SK-N-SH treated with all-trans-retinoic acid at 6 μM for 48 hours (cell line): ENCODE data around the gene UNC5CL.

Experiments used
- ATAC-seq: fragments of 200-7000 bp; cut with Tn5 transposase; 3 replicates; pipeline ENCODE4 v1.9.1; 2020; ENCODE audit warnings: mild to moderate bottlenecking, moderate library complexity
- ARNTL ChIP-seq: fragments of 450-650 bp; formaldehyde crosslinking; IDR thresholded peaks from 2 replicates; pipeline ENCODE4 v1.5.0; 2020; ENCODE audit warnings: low read depth, mild to moderate bottlenecking, moderate library complexity, borderline replicate concordance
- BACH2 ChIP-seq: fragments of 250-450 bp; sonication (Bioruptor Pico); IDR thresholded peaks from 2 replicates; pipeline ENCODE4 v1.9.0; 2021; ENCODE audit warnings: mild to moderate bottlenecking, borderline replicate concordance
- CSDC2 ChIP-seq: fragments of 250-450 bp; sonication (Bioruptor Pico); IDR thresholded peaks from 2 replicates; pipeline ENCODE4 v1.5.0; 2020; ENCODE audit warnings: mild to moderate bottlenecking, moderate library complexity
- CSRNP3 ChIP-seq: fragments of 250-450 bp; sonication (Bioruptor Pico); IDR thresholded peaks from 2 replicates; pipeline ENCODE4 v1.5.1; 2021; ENCODE audit warnings: mild to moderate bottlenecking, moderate library complexity
- ESRRG ChIP-seq: fragments of 250-450 bp; sonication (Bioruptor Pico); IDR thresholded peaks from 2 replicates; pipeline ENCODE4 v1.6.1; 2021; ENCODE audit warnings: mild to moderate bottlenecking
- GLIS3 ChIP-seq: fragments of 250-450 bp; sonication (Bioruptor Pico); IDR thresholded peaks from 2 replicates; pipeline ENCODE4 v1.5.0; 2020; ENCODE audit warnings: mild to moderate bottlenecking, moderate library complexity
- ISL1 ChIP-seq: fragments of 250-450 bp; sonication (Bioruptor Pico); IDR thresholded peaks from 2 replicates; pipeline ENCODE4 v2.1.2; 2022; ENCODE audit warnings: mild to moderate bottlenecking, moderate library complexity
- OSR1 ChIP-seq: fragments of 250-450 bp; sonication (Bioruptor Pico); IDR thresholded peaks from 2 replicates; pipeline ENCODE4 v1.8.0; 2022; ENCODE audit warnings: moderate library complexity, mild to moderate bottlenecking, inconsistent platforms
- PATZ1 ChIP-seq: fragments of 250-450 bp; sonication (Bioruptor Pico); IDR thresholded peaks from 2 replicates; pipeline ENCODE4 v1.8.0; 2020; ENCODE audit warnings: mild to moderate bottlenecking, moderate library complexity, borderline replicate concordance
- POU6F1 ChIP-seq: fragments of 250-450 bp; sonication (Bioruptor Pico); IDR thresholded peaks from 2 replicates; pipeline ENCODE4 v1.8.0; 2021; ENCODE audit warnings: low read depth, mild to moderate bottlenecking, moderate library complexity, borderline replicate concordance
- PPARA ChIP-seq: fragments of 250-450 bp; sonication (Bioruptor Pico); IDR thresholded peaks from 2 replicates; pipeline ENCODE4 v1.5.0; 2020; ENCODE audit warnings: mild to moderate bottlenecking, borderline replicate concordance
- RARB ChIP-seq: fragments of 250-450 bp; sonication (Bioruptor Pico); IDR thresholded peaks from 2 replicates; pipeline ENCODE4 v1.8.0; 2021; ENCODE audit warnings: mild to moderate bottlenecking, moderate library complexity
- SNAI2 ChIP-seq: fragments of 250-450 bp; sonication (Bioruptor Pico); IDR thresholded peaks from 2 replicates; pipeline ENCODE4 v1.5.0; 2020; ENCODE audit warnings: mild to moderate bottlenecking, moderate library complexity
- TOX ChIP-seq: fragments of 250-450 bp; sonication (Bioruptor Pico); IDR thresholded peaks from 2 replicates; pipeline ENCODE4 v1.8.0; 2021; ENCODE audit warnings: mild to moderate bottlenecking, moderate library complexity, borderline replicate concordance
- ZC3H10 ChIP-seq: fragments of 250-450 bp; sonication (Bioruptor Pico); IDR thresholded peaks from 2 replicates; pipeline ENCODE4 v1.5.1; 2021; ENCODE audit warnings: mild to moderate bottlenecking, moderate library complexity
- ZFP3 ChIP-seq: fragments of 250-450 bp; sonication (Bioruptor Pico); IDR thresholded peaks from 2 replicates; pipeline ENCODE4 v1.5.0; 2020; ENCODE audit warnings: mild to moderate bottlenecking, moderate library complexity
- ZFP30 ChIP-seq: fragments of 450-650 bp; formaldehyde crosslinking; IDR thresholded peaks from 2 replicates; pipeline ENCODE4 v1.5.0; 2022; ENCODE audit warnings: mild to moderate bottlenecking, moderate library complexity
- ZNF565 ChIP-seq: fragments of 450-650 bp; formaldehyde crosslinking; conservative IDR thresholded peaks from 2 replicates; pipeline ENCODE4 v1.5.0; 2020; ENCODE audit warnings: low read depth, mild to moderate bottlenecking, moderate library complexity
- ZNF8 ChIP-seq: fragments of 450-650 bp; formaldehyde crosslinking; IDR thresholded peaks from 2 replicates; pipeline ENCODE4 v1.5.0; 2020; ENCODE audit warnings: mild to moderate bottlenecking, moderate library complexity
- TF ChIP-seq, protein P1 (sequence below): fragments of 250-450 bp; sonication (Bioruptor Pico); IDR thresholded peaks from 2 replicates; pipeline ENCODE4 v1.5.1; 2020; ENCODE audit warnings: low read depth, mild to moderate bottlenecking, moderate library complexity

Gene UNC5CL

GRCh38 chr6:41071923-41072835, 33.2 kb upstream of the UNC5CL start, which contains the start of gene OARD1:
OARD1 (minus strand) TSS chr6:41072356; CDS start chr6:41071634, 722 bp downstream.
- TF ChIP-seq RARB (CRISPR knock-in tag): no peak
- no peak for TF ChIP-seq BACH2
- TF ChIP-seq ZFP30 (CRISPR knock-in tag): no peak
- TF ChIP-seq GLIS3: no peak
- no peak for TF ChIP-seq ZNF8 (CRISPR knock-in tag)
- no peak for TF ChIP-seq SNAI2 (CRISPR knock-in tag)
- no peak for TF ChIP-seq ARNTL
- TF ChIP-seq OSR1: no peak
- TF ChIP-seq ZNF565: no peak
- no peak for TF ChIP-seq CSDC2 (CRISPR knock-in tag)
- no peak for TF ChIP-seq PPARA (CRISPR knock-in tag)
- TF ChIP-seq TOX (CRISPR knock-in tag): no peak
- TF ChIP-seq ESRRG (CRISPR knock-in tag): no peak
- TF ChIP-seq CSRNP3 (CRISPR knock-in tag): no peak
- ATAC-seq: peak; percentile 87

GRCh38 chr6:41071501-41071922, 32.5 kb upstream of the UNC5CL start:
- no peak for TF ChIP-seq PATZ1 (CRISPR knock-in tag)
- TF ChIP-seq, protein P1, sequence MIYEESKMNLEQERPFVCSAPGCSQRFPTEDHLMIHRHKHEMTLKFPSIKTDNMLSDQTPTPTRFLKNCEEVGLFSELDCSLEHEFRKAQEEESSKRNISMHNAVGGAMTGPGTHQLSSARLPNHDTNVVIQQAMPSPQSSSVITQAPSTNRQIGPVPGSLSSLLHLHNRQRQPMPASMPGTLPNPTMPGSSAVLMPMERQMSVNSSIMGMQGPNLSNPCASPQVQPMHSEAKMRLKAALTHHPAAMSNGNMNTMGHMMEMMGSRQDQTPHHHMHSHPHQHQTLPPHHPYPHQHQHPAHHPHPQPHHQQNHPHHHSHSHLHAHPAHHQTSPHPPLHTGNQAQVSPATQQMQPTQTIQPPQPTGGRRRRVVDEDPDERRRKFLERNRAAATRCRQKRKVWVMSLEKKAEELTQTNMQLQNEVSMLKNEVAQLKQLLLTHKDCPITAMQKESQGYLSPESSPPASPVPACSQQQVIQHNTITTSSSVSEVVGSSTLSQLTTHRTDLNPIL (CRISPR knock-in tag): no peak
- no peak for ATAC-seq

GRCh38 chr6:41066867-41067304, 27.9 kb upstream of the UNC5CL start:
- ATAC-seq: peak; percentile 23
- TF ChIP-seq ZC3H10 (CRISPR knock-in tag) (no peak), PATZ1 (CRISPR knock-in tag) (no peak), ZFP3 (no peak), PPARA (CRISPR knock-in tag) (no peak), POU6F1 (no peak), OSR1 (no peak), ISL1 (CRISPR knock-in tag) (no peak), RARB (CRISPR knock-in tag) (no peak), GLIS3 (no peak), ZFP30 (CRISPR knock-in tag) (no peak), SNAI2 (CRISPR knock-in tag) (no peak), ZNF565 (no peak), CSDC2 (CRISPR knock-in tag) (no peak)
